GM12801 (cell line): ENCODE measurements around the gene CTNND2.

Experiments
- CTCF ChIP-seq: IDR thresholded peaks from one replicate; pipeline ENCODE4 v1.5.1; 2011; ENCODE audit warnings: control low read depth; ENCODE audit not compliant: insufficient read length; ENCODE audit errors: extremely low read depth

The CTNND2 gene

GRCh38 chr5:11803436-11803835 is 100.8 kb downstream of the CTNND2 start:
- no peak for TF ChIP-seq CTCF

- no peak for TF ChIP-seq CTCF
Observed at GRCh38 chr5:11801061-11801460, 103.2 kb downstream of the CTNND2 start.

GRCh38 chr5:11797132-11797531 is 107.1 kb downstream of the CTNND2 start:
- no peak for TF ChIP-seq CTCF

GRCh38 chr5:11793396-11793795 is 110.8 kb downstream of the CTNND2 start:
- TF ChIP-seq CTCF = no peak

DNA sequence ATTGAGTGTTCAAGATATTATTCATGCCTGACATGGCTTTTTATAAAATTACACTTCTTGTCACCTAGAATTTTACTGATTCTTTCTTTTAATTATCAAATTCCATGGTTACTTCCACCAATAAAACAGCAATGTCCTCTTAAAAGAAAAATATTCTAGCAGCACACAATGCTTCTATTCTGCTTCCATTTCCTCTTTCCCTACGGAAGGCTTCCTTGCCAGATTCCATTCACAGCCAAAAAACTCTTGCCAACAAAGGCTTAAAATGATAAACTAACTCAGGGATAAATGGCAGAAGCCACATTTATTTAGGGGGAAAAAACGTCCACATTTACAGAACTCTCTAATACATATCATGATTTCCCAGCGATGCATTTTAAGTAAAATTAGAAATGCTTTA is 111.6 kb downstream of the CTNND2 start:
- no peak for TF ChIP-seq CTCF

DNA sequence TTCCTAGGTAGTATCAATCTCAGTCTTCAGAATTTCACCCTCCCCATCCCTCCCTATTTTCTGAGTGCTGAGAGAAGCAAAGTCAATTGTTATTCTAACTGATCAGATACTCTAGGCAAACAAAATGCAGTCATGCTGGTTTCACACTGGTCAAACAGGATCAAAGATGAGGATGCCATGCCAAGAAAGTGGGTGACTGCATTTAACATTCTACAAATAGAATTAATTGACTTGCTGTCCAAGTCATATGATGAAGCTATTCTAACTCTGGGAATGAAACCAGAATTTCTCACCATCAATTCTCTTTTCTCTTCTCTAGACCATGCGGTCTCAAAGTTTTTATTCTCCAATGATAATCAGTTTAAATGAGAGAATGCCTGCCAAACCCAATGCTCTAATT is 112.5 kb downstream of the CTNND2 start:
- TF ChIP-seq CTCF = no peak

GRCh38 chr5:11790201-11790600 is 114.0 kb downstream of the CTNND2 start:
- TF ChIP-seq CTCF = no peak
